Endothelial cell of umbilical vein (primary cell): ENCODE data around the gene UNC5B.

ENCODE experiments used
- MYC ChIP-seq: IDR thresholded peaks from one replicate; pipeline ENCODE4 v1.6.1; 2011; ENCODE audit warnings: mild to moderate bottlenecking, low read depth, low read length
- POLR2A ChIP-seq: IDR thresholded peaks from 2 replicates; pipeline ENCODE4 v1.6.1; 2012; ENCODE audit warnings: low read depth, mild to moderate bottlenecking, control low read depth, low read length

DNA sequence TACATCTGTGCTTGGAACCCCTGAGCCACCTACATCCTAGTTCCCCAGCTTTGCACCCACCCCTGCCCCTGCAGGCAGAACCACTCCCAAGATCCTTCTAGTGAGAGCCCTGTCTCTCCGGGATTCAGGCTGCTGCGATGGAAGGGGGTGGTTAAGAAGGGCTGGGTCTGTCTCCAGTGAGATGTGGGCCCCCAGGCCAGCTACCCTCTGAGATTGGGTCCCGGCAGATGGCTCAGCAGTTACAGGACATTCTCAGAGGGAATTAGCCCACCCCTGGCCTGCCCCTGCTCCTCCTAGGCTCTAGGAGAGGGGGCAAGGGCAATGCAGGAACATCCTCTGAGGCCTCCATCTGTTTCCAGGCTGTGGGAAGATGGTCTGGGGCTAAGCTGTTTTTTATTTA lies 134.4 kb downstream of the UNC5B start:
- TF ChIP-seq MYC (no peak), POLR2A (no peak)
